ENCODE results near the gene AFP.

The AFP gene

DNA sequence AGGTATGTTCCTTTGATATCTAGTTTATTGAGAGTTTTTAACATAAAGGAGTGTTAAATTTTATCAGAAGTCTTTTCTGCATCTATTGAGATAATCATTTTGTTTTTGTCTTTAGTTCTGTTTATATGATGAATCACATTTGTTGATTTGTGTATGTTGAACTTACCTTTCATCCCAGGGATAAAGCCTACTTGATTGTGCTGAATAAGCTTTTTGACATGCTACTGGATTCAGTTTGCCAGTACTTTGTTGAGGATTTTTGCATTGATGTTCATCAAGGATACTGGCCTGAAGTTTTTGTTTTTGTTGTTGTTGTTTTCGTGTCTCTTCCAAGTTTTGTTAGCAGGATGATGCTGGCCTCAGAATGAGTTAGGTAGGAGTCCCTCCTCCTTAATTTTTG, 34.7 kb downstream of the AFP start:
- DNase-seq (ENCODE audit: low read depth) = no peak
- TF ChIP-seq, protein P1, sequence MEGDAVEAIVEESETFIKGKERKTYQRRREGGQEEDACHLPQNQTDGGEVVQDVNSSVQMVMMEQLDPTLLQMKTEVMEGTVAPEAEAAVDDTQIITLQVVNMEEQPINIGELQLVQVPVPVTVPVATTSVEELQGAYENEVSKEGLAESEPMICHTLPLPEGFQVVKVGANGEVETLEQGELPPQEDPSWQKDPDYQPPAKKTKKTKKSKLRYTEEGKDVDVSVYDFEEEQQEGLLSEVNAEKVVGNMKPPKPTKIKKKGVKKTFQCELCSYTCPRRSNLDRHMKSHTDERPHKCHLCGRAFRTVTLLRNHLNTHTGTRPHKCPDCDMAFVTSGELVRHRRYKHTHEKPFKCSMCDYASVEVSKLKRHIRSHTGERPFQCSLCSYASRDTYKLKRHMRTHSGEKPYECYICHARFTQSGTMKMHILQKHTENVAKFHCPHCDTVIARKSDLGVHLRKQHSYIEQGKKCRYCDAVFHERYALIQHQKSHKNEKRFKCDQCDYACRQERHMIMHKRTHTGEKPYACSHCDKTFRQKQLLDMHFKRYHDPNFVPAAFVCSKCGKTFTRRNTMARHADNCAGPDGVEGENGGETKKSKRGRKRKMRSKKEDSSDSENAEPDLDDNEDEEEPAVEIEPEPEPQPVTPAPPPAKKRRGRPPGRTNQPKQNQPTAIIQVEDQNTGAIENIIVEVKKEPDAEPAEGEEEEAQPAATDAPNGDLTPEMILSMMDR (conservative IDR thresholded peaks at IDR 0.05; ENCODE audit: low read depth, low read length) = no peak
- H3K4me3 ChIP-seq (ENCODE audit: low read depth, low read length) = no peak overlapping the region

DNA sequence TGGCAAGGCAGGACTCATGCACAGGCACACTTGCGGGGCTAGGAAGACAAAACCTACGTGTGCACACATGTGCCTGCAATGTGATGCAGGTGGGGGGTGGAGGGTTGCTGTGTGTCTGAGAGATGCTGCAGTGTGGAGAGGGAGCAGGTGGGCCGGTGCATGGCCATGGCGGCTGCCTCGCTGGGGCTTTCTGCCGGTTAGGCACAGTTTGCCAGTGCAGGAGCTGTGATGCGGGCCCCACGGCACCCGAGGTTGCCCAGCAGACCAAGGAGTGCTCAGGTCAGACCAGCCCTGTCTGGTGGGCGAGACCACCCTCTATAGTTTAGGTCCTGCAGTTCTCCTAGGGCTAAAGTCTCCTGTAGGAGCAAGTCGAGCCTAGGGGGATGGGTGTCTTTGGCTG, 41.2 kb downstream of the AFP start:
- DNase-seq (ENCODE audit: low read depth) = no peak
- TF ChIP-seq, protein P1 (conservative IDR thresholded peaks at IDR 0.05; ENCODE audit: low read depth, low read length) = no peak
- H3K4me3 ChIP-seq (ENCODE audit: low read depth, low read length) = no peak overlapping the region

DNA sequence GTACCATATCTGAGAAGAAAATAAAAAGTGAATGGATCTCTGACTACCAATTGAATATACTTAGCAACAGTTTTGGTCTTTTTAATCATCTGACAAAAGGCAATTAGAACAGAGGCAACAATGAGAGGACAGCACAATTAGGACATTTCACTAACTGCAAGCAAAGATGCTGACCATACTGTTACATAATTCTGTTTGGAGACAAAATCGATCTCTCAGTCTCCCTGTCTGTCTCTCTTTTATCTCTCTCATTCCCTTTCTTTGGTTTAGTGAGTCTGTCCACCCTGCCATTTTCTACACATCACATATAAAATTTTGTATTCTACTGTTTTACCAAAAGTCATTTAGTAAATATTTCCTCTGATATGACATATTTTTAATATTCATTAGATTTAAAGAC, 43.3 kb downstream of the AFP start:
- DNase-seq (ENCODE audit: low read depth) = no peak
- TF ChIP-seq, protein P1 (conservative IDR thresholded peaks at IDR 0.05; ENCODE audit: low read depth, low read length) = no peak

DNA sequence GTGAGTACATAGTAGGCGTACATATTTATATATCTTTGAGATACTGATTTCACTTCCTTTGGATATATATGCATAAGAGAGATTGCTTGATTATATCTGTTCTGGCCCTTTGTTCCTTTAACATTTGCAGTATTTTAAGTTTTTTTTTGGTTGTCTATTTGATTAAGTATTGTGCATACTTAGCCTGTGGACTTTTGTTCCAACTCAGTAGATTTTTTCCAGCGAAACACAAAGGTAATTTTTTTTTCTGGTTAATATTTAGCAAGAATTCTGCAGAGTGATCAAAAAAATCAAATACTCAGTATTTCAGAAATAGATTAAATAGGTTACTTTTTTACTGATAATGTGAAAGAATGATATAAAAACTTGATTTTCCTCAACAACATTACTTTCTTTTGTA, 45.3 kb downstream of the AFP start, which contains the start of gene AFM:
TSS of gene AFM (plus strand) at position 388 of the 400 bp plus-strand sequence. CDS start 31 bp downstream, outside the sequence.
- TF ChIP-seq, protein P1 (conservative IDR thresholded peaks at IDR 0.05; ENCODE audit: low read depth, low read length) = no peak
- no peak for DNase-seq (ENCODE audit: low read depth)

More for the DNA sequence above, 43.3 kb downstream of the AFP start:
- H3K4me3 ChIP-seq (ENCODE audit: low read depth, low read length) = no peak overlapping the region

DNA sequence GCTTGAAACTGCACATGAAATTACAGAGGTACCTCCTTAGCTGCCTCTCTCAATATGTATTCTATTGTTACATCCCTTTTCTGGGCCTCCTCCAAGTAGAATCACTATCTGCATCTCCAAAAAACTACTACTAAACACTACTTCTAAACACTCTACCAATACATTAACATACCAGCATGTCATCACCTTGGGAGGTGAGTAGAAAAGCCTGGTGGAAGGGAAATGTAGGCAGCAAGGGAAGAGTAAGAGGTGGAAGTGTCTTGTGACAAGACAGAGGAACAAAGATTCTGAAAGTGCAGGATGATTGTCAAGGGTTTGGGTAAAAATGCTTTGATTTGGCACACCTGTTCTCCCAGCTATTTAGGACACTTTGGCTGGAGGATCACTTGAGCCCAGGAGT, 49.1 kb downstream of the AFP start:
- H3K4me3 ChIP-seq (ENCODE audit: low read depth, low read length) = no peak overlapping the region
- TF ChIP-seq, protein P1 (conservative IDR thresholded peaks at IDR 0.05; ENCODE audit: low read depth, low read length) = no peak
- no peak for DNase-seq (ENCODE audit: low read depth)

More for the DNA sequence above, 45.3 kb downstream of the AFP start, which contains the start of gene AFM:
- H3K4me3 ChIP-seq (ENCODE audit: low read depth, low read length) = no peak within 1 kb of the TSS

DNA sequence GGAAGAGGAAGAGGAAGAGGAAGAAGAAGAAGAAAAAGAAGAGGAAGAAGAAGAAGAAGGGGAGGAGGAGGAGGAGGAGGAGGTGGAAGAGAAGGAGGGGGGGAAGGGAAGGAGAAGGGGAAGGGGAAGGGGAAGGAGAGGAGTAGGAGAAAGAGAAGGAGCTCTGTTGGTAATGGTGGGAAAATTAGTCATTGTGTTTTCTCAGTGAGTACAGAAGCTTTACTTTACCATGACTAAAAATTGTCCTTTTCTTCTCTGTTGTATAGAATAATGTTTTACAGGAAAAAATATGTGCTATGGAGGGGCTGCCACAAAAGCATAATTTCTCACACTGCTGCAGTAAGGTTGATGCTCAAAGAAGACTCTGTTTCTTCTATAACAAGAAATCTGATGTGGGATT, 49.6 kb downstream of the AFP start:
- no peak for DNase-seq (ENCODE audit: low read depth)
- H3K4me3 ChIP-seq (ENCODE audit: low read depth, low read length) = no peak overlapping the region
- TF ChIP-seq, protein P1 (conservative IDR thresholded peaks at IDR 0.05; ENCODE audit: low read depth, low read length) = no peak

DNA sequence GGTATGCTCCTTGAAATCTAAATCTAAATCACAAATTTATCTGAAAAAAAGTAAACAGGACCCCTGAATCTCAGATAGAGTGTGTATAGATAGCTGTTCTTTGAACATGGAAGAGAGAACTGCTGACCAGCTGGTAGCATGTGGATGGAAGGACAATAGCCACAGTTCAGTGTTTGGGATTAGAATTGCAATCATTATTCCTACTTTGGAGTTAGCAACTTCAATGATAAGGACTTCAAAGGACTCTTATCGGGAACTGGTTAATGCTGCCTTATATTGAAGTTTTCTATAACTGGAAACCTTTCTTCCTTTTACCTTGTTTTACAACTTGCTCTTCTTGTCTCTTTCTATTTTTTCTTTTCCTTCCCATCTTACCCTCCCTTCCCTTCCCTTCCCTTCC, 50.5 kb downstream of the AFP start:
- no peak for DNase-seq (ENCODE audit: low read depth)
- TF ChIP-seq, protein P1 (conservative IDR thresholded peaks at IDR 0.05; ENCODE audit: low read depth, low read length) = no peak
- no peak overlapping the region for H3K4me3 ChIP-seq (ENCODE audit: low read depth, low read length)
